GM12891 (cell line): ENCODE measurements around the gene FAM177B.

Experiments
- POLR2A ChIP-seq: IDR thresholded peaks from 2 replicates; pipeline ENCODE4 v1.6.1; 2011; ENCODE audit warnings: low read depth, low read length, control low read depth
- POU2F2 ChIP-seq: IDR thresholded peaks from 2 replicates; pipeline ENCODE4 v1.6.1; 2011; ENCODE audit warnings: low read depth, mild to moderate bottlenecking, control low read depth, low read length, moderate library complexity
- SPI1 ChIP-seq: IDR thresholded peaks from 2 replicates; pipeline ENCODE4 v1.6.1; 2011; ENCODE audit warnings: low read depth, low read length, control low read depth
- TAF1 ChIP-seq: IDR thresholded peaks from 2 replicates; pipeline ENCODE4 v1.6.1; 2011; ENCODE audit warnings: low read depth, low read length, control low read depth

DNA sequence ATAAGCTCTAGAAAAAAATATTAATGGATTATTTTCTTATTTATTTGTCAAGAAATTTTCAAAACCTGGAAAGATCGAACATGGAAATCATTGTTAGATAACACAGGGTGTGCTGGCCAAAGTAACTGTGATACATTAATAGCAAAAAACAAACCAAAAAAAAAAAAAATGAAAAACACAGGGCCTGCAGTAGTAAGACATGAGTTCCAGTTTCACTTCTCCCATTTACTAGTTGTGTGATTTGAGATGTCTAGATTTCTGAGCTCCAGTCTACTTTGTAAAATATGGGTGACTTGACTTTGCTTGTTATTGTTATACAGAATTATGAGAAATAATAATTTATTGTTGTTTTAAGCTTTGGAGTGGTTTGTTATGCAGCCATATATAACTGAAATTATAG lies 13.6 kb downstream of the FAM177B start:
- TF ChIP-seq POLR2A (no peak), TAF1 (no peak), POU2F2 (no peak), SPI1 (peak; percentile 83)
